Smooth muscle cell (in vitro differentiated cells): ENCODE measurements around the gene TNKS2. TPM values are rescaled to one million over a fixed set of nuclear protein-coding genes. Genes with fewer than 3 reads are reported as not detected.

ENCODE experiments used
- DNase-seq: peaks from one replicate; lab custom pipeline; 2025; ENCODE audit not compliant: unreplicated experiment; lab: John Stamatoyannopoulos, UW
- H2AFZ ChIP-seq: fragments of 200-600 bp; sonication (generic); 2 replicates; pipeline ENCODE4 v1.6.0; 2016; ENCODE audit warnings: antibody characterized with exemption, low read depth, mild to moderate bottlenecking
- H3F3A ChIP-seq: fragments of 200-600 bp; sonication (generic); 2 replicates; pipeline ENCODE4 v1.6.0; 2017; ENCODE audit warnings: antibody characterized with exemption, low read depth
- H3K27ac ChIP-seq: fragments of 200-600 bp; sonication (generic); 2 replicates; pipeline ENCODE4 v1.5.1; 2016; ENCODE audit warnings: low read depth, mild to moderate bottlenecking
- H3K27me3 ChIP-seq: fragments of 200-600 bp; sonication (generic); 2 replicates; pipeline ENCODE4 v1.6.1; 2016; ENCODE audit warnings: low read depth, mild to moderate bottlenecking
- H3K36me3 ChIP-seq: fragments of 200-600 bp; sonication (generic); 2 replicates; pipeline ENCODE4 v1.5.1; 2016; ENCODE audit warnings: low read depth
- H3K4me1 ChIP-seq: fragments of 200-600 bp; sonication (generic); 2 replicates; pipeline ENCODE4 v1.5.1; 2016; ENCODE audit warnings: low read depth
- H3K4me2 ChIP-seq: fragments of 200-600 bp; sonication (generic); 2 replicates; pipeline ENCODE4 v1.6.0; 2016; ENCODE audit warnings: mild to moderate bottlenecking
- H3K4me3 ChIP-seq: fragments of 200-600 bp; sonication (generic); 2 replicates; pipeline ENCODE4 v1.5.1; 2016; ENCODE audit warnings: mild to moderate bottlenecking
- H3K79me2 ChIP-seq: fragments of 200-600 bp; sonication (generic); 2 replicates; pipeline ENCODE4 v1.6.0; 2016; ENCODE audit warnings: low read depth, mild to moderate bottlenecking
- H3K9ac ChIP-seq: fragments of 200-600 bp; sonication (generic); 2 replicates; pipeline ENCODE4 v1.6.0; 2016; ENCODE audit warnings: low read depth
- H3K9me3 ChIP-seq: fragments of 200-600 bp; sonication (generic); replicated peaks from 2 replicates; pipeline ENCODE4 v1.5.1; 2016; ENCODE audit warnings: low read depth
- H4K20me1 ChIP-seq: fragments of 200-600 bp; sonication (generic); 2 replicates; pipeline ENCODE4 v1.6.0; 2016; ENCODE audit warnings: low read depth
- WGBS: methylation state at CpG from one replicate; pipeline ENCODE4 v1.1.7; 2016; ENCODE audit warnings: low lambda C conversion rate; 5-methylcytosine and 5-hydroxymethylcytosine counted together
- polyA plus RNA-seq: library from polyadenylated mRNA; unstranded; fragments of >200 nt; fragmentation: Nextera tagmentation; extraction: Ambion mirVana; gene quantifications from 2 replicates; pipeline ENCODE4 v1.2.1, GENCODE V29; 2016
- small RNA-seq: library from RNA; depleted of rRNA; stranded (forward); fragments of <200 nt; gene quantifications from one replicate; pipeline ENCODE3, GENCODE V24; 2014
- total RNA-seq: library from RNA; depleted of rRNA; stranded (reverse); fragments of >200 nt; gene quantifications from 2 replicates; pipeline ENCODE4 v1.2.3, GENCODE V29; 2014
- TF ChIP-seq, protein P1 (sequence below): fragments of 200-600 bp; sonication (generic); IDR thresholded peaks from 2 replicates; pipeline ENCODE4 v1.5.1; 2017; ENCODE audit warnings: borderline replicate concordance, mild to moderate bottlenecking, antibody characterized with exemption; ENCODE audit not compliant: insufficient read depth, poor library complexity, severe bottlenecking

Gene TNKS2
- total and polyA plus RNA-seq, 2 experiments from 2014 or later, result 12.1 to 45.6 TPM

DNA sequence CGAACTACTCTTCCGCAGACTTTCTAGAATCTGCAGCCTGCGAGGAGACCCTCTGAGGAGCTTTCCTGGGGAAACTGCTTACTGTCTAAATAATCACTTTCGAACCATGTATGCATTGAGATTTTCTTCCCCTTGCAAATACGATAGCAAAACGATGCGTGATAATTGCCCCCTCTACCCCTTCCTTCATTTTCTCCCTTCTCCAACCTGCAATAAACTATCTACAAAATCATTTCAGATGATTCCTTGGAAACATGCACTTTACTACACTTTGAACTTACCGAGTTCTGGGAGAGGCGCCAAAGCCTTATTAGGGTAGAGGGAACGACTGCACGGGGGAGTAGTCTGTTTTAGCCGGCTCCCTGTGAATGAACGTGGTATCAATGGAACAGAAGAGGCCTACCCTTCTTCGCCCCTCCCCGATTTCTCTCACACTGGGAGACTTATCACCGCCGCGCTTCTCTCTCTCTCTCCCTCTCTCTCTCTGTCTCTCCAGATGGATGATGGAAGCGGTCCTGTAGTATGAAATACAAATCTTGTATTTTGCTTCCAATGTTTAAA lies 111.0 kb downstream of the TNKS2 start, which contains the start of gene FGFBP3:
Gene FGFBP3 (minus strand): TSS at position 370 of the 561 bp plus-strand sequence. CDS start 517 bp downstream, outside the sequence.
- Histone ChIP-seq H2AFZ (peak within 1 kb of the TSS; percentile 88), H3K79me2 (no peaks in the 10 kb centered on the region), H3K4me1 (peaks cover 19% of the 10 kb centered on the region), H3K27me3 (peaks cover 6% of the 10 kb centered on the region), H3K9me3 (no peaks in the 10 kb centered on the region), H3K4me2 (peak within 1 kb of the TSS; percentile 90), H3K27ac (no peak within 1 kb of the TSS), H3K9ac (peak within 1 kb of the TSS; percentile 10), H3K36me3 (no peaks in the 10 kb centered on the region), H3K4me3 (peak within 1 kb of the TSS; percentile 87), H4K20me1 (no peaks in the 10 kb centered on the region), H3F3A (no peaks in the 10 kb centered on the region)
- TF ChIP-seq, protein P1, sequence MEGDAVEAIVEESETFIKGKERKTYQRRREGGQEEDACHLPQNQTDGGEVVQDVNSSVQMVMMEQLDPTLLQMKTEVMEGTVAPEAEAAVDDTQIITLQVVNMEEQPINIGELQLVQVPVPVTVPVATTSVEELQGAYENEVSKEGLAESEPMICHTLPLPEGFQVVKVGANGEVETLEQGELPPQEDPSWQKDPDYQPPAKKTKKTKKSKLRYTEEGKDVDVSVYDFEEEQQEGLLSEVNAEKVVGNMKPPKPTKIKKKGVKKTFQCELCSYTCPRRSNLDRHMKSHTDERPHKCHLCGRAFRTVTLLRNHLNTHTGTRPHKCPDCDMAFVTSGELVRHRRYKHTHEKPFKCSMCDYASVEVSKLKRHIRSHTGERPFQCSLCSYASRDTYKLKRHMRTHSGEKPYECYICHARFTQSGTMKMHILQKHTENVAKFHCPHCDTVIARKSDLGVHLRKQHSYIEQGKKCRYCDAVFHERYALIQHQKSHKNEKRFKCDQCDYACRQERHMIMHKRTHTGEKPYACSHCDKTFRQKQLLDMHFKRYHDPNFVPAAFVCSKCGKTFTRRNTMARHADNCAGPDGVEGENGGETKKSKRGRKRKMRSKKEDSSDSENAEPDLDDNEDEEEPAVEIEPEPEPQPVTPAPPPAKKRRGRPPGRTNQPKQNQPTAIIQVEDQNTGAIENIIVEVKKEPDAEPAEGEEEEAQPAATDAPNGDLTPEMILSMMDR, result no peak
- 2% methylated on average over 19 of the region's 19 CpGs for WGBS
- DNase-seq, result no peak

DNA sequence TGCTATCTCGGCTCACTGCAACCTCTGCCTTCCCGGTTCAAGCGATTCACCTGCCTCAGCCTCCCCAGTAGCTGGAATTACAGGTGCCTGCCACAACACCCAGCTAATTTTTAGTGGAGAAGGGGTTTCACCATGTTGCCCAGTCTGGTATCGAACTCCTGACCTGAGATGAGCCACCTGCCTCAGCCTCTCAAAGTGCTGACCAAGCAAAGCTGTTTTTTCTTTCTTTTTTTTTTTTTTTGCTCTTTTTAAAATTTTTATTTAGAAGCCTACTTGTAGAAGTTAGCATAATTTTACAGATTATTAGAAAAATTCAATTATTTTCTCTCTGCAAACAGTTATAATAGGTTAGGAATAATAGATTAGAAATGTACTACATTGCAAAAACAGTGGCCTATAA lies 112.2 kb downstream of the TNKS2 start:
- no peak overlapping the region for H3K4me3 ChIP-seq
- no peak overlapping the region for H3K4me2 ChIP-seq
- no peak for DNase-seq
- no peak overlapping the region for H3K9ac ChIP-seq
- TF ChIP-seq, protein P1, result no peak
- no peak overlapping the region for H2AFZ ChIP-seq
- no peaks in the 10 kb centered on the region for H4K20me1 ChIP-seq
- H3K27me3 ChIP-seq, result peaks cover 15% of the 10 kb centered on the region
- H3K27ac ChIP-seq, result no peak overlapping the region
- no peaks in the 10 kb centered on the region for H3K79me2 ChIP-seq
- H3F3A ChIP-seq, result no peaks in the 10 kb centered on the region
- no peaks in the 10 kb centered on the region for H3K9me3 ChIP-seq
- H3K4me1 ChIP-seq, result peaks cover 19% of the 10 kb centered on the region
- H3K36me3 ChIP-seq, result no peaks in the 10 kb centered on the region
- WGBS, result 100% methylated on average over 4 of the region's 4 CpGs

Small RNA genes lying within 50 kb of the gene (small RNA-seq; reads per million reads assigned to genes)
- gene AL359198.2 (not detected), gene SRP9P1 (0.58 reads per million, percentile 20 among the genes with 10 or more reads in this experiment)

Other genes with a start within 250 kb of the TNKS2 start
- 31.6 and 42.1 TPM in 2 replicates for gene PPP1R3C, start 165.4 kb upstream of the TNKS2 start, total RNA-seq
- gene PPP1R3C, start 165.4 kb upstream of the TNKS2 start, polyA plus RNA-seq, result 14.4 and 18.2 TPM in 2 replicates
- gene FGFBP3, start 111.1 kb downstream of the TNKS2 start, total RNA-seq, result 1.5 and 2.0 TPM in 2 replicates
- 2.0 and 3.9 TPM in 2 replicates for gene FGFBP3, start 111.1 kb downstream of the TNKS2 start, polyA plus RNA-seq
- 47.3 and 62.8 TPM in 2 replicates for gene BTAF1, start 125.3 kb downstream of the TNKS2 start, total RNA-seq
- gene BTAF1, start 125.3 kb downstream of the TNKS2 start, polyA plus RNA-seq, result 13.2 and 19.4 TPM in 2 replicates